ENCODE data around the gene C9orf152.
"Not testable (repeated sequence)": the region's sequence is repeated elsewhere in the genome, so short reads cannot be mapped to it uniquely, and the experiment has no call there.

The C9orf152 gene

DNA sequence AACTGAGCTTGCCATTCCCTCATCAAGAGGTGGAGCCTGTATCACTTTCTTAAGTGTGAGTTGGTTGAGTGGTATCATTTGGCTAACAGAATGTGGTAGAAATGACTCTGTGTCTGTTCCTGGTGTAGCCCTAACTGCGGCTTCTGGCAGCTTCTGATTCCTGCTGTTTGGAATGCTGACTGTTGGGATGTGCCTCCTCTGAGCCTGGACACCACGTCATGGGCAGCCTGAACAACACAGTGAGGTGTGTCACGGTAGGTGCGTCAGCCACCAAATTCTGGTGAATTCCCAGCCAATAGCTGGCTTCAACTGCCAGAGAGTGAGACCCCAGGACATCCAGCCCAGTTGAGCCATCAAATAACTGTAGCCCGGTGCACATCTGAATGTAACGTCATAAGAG, 6.1 kb upstream of the C9orf152 start:
- DNase-seq: no peak

DNA sequence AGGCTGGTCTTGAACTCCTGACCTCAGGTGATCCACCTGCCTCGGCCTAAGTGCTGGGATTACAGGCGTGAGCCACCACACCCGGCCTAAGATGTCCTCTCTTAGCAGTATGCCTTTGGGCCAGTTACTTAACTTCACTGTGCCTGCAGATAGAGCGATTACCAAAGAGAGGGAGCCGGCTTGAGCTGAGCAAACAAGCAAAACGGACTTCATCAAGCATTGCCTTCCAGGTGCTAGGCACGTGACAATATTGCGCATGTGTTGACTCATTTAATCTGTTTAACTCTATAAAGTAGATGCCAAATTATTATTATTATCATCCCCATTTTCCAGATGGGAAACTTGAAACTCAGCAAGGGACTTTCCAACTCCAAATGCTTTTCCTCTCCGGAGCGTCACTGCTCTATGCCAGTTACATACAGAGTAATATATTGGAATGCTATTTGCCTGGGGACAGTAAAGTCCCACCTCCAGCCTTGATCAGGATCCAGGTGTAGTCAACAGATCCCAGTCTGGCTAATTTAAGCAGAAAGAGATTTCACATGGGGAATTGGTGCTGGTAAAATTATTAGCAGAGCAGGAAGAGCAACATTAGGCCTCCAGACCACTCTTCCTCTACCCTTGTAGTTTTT, 5.6 kb upstream of the C9orf152 start:
- no peak for DNase-seq

DNA sequence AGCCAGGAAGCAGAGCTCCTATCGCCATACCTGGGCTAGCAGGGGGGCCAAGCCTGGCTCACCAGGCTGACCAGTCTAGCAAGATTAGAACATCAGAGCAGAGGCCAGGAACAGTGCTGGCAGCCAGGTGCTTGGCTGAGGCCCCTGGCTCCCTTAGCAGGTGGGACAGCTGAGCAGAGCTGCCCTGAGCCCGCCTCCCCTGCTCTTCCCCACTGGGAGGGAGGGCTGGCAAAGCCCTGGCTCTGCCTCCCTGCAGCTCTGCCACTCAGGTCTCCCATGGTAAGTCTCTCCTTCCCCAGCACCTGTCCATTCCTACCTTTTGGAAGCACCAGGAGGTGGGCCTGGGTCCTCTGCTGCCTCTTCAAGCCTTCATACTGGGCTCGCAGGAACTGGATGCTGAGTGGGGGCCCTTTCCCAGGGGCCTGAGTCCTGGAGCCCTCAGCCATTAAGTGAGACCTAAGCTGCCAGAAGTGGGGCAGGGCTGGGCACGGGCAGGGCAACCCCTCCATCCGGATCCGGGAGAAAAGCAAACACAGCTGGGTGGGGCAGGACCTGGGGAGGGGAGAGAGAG, 803 bp downstream of the C9orf152 start:
- peak; percentile 24 for DNase-seq

DNA sequence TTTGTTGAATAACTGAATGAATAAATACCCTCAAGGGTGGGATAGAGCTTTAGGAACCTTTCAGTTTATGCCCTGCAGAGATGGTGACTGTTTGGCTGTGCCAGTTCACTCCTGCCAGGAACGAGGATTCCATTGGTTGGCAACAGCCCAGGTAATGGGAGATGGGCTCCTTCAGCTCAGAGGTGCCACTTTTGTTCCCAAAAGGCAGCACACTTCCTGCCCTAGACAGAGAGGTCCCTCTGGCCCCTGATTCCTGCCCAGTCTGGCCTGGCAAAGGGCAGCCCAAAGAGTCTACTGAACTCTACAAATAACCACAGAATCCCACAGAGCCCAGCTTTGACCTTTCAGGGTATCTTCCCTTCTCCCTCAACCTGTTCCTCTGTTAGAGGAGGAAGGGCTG, 1.6 kb downstream of the C9orf152 start:
- no peak for DNase-seq

DNA sequence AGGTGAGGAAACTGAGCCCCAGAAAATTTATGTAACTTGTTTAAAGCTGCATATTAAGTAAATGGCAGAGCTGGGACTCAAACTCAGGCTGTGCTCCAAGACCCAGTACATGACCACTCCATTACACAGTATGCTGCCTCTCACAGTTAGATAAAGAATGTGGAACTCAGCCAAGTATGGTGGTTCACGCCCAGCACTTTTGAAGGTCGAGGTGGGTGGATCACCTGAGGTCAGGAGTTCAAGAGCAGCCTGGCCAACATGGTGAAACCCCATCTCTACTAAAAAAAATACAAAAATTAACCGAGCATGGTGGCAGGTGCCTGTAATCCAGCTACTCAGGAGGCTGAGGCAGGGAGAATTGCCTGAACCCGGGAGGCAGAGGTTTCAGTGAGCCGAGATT, 2.3 kb downstream of the C9orf152 start:
- not testable (repeated sequence) for DNase-seq

DNA sequence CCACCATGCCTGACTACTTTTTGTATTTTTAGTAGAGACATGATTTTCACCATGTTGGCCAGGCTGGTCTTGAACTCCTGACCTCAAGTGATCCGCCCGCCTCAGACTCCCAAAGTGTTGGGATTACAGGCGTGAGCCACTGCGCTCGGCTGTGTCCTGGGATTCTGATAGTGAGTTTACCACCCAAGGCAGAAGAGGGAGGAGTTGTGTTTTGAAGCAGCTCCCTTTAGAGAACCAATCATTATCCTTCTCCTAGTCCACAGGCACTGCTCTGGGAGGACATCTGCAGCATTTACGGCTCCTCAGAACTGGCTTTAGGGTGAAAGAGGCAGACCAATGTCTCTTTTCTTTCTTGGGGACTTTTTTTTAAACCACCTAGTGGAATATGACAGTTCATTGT, 5.7 kb downstream of the C9orf152 start:
- DNase-seq: no peak

DNA sequence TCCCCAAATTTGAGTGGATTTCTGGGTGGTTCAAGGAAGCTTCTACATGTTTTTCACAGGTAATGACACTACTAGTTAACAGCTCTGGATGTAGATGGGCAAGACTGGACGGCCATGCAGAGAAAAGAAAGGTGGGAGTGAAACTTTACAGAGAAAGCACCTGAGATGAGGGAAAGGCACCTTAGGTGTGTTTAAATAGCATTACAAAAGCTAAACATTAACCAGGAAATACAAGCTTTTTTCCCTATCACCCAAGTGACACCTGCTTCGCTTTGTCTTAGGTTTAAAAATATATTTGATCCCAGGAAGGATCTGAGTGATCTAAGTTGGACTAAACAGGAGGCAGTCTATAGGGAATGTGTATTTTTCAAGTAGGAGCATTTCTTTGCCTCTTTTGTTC, 8.3 kb downstream of the C9orf152 start:
- no peak for DNase-seq

DNA sequence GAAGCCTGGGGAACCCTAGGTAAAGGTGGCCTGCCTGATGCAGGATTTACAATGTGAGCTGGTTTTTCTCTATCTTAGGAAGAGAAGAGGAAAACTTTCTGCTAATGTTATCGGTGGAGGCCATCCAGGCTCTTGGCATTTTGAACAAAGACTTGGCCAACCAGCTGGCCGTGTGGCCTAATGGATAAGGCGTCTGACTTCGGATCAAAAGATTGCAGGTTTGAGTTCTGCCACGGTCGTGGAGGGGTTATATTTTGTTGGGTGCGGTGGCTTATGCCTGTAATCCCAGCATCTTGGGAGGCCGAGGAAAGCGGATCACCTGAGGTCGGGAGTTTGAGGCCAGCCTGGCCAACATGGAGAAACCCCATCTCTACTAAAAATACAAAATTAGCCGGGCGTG, 9.6 kb downstream of the C9orf152 start:
- no peak for DNase-seq

DNA sequence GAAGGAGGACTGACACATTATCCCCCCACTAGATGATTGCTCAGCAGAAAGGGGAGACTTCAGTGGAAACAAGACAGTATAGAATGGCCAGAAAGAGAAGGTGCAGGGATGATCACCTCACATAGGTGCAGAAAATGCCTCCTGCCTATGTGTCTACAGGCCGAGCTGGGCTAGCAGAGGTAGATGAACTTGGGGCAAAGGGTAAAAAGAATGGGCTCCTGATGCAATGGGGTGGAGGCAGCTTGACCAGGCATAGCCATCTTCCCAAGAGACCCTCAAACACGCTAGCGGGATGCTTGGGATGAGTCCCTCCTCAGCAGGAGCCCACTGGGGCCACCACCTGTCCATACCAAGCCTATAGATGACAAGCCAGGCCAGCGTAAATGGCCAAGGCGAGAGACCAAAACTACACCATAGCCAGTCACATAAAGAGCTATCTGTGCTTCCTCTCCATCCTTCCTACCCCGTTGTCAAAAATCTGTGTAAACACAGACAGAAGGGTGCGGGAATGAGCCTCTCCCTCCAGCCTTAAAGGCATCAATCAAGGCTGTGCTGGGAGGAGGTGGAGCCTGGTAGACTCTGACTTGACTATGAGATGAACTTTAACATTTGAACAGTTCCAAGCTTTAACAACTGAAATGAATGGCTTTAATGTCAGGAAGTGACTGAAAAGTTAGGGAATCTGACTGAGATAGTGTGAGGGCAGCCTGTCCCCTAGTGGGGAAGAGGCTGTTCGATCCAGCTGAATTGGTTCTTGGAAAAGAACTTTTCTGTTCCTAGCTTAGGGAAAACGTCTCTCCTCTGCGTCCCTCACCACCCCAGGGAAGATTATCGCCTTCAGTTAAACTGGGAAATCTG, 10.4 kb downstream of the C9orf152 start:
- no peak for DNase-seq

DNA sequence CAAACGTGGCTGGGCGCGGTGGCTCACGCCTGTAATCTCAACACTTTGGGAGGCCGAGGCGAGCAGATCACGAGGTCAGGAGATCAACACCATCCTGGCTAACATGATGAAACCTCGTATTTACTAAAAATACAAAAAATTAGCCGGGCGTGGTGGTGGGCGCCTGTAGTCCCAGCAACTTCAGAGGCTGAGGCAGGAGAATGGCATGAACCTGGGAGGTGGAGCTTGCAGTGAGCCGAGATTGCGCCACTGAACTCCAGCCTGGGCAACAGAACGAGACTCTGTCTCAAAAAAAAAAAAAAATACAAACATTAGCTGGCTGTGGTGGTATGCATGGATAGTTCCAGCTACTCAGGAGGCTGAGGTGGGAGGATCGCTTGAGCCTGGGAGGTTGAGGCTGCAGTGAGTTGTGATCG, 11.9 kb downstream of the C9orf152 start:
- not testable (repeated sequence) for DNase-seq

DNA sequence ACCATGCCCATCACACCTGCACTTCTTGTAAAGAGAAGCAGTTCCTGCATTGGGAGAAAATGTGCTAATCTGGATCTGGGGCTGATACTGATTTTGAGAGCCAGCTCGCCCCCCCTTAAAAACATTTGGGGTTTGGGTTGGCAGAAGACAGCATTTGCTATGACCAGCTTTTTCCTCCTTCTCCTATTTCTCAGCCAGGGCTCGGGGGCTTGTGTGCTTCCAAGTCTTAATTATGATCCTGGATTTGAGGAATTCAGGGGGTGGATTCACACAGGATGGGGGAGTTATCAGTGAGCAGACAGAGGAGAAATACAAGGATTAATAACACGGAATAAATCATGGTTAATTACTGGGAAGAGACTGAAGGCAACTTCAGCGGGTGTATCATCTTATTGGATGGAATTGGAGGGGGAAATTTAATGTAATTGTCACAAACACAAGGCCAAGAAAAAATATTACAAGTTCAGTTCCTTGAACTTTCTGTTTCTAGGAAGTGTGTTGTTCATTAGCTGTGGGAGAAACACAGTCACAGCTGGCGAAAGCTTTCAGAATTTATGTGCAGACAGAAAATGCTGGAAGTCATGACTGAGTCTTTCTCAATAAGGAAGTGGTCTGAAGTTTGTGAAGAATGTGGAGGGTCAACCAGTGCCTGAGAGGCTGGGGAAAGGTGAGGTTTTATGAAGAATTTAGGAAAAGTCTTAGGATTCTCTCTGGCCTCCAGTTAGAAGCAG, 15.3 kb downstream of the C9orf152 start:
- DNase-seq: no peak

DNA sequence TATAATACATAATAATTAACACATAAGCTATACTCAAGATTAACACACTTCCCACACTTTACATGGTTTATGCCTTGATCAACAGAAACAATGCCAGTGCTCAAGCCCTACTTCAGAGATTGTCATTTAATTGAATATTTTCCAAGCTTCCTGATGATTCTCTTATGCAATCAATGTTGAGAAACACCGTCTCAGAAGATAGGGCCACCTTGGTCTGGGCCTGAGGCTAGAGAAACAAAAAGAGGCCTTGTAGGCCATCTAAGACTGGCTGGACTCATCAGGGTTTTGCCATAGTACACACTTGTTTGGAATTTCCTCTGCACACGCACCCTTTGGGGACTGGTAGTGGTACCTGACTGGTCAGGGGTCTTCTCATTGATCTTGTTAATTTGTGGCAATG, 16.3 kb downstream of the C9orf152 start:
- no peak for DNase-seq

DNA sequence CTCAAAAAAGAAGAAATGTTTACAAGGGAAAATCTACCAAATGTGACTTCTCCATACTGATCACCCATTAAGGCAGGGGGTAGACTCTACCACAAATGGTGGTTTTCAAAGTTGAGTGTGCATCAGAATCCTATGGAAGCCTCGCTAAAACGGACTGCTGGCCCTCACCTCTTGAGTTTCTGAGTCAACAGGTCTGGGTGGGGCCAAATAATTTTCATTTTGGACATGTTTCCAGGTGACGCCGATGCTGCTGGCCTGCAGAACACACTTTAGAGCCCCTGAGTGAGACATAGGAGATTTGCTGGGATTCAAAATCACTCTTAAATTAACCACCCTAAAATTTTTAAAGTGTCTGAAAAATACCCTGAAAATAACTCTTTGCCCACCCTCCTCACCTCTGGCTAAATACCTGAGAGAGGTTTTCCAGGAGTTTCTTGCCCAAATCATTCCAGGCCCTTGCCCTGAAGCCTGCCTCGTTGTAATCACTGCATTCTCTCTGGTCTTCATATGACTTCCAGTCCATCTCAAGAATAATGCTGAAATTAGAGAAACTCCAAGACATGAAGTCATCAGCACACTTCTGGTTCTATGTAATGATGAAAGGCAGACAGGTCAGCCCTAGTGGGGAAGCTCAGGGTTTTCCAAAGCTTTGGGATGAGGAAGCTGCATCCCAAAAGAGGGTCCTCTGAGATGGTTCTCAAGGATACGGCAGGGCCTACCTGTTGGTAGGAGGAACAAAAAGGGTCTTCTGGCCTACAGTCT, 18.2 kb downstream of the C9orf152 start:
- DNase-seq: no peak

DNA sequence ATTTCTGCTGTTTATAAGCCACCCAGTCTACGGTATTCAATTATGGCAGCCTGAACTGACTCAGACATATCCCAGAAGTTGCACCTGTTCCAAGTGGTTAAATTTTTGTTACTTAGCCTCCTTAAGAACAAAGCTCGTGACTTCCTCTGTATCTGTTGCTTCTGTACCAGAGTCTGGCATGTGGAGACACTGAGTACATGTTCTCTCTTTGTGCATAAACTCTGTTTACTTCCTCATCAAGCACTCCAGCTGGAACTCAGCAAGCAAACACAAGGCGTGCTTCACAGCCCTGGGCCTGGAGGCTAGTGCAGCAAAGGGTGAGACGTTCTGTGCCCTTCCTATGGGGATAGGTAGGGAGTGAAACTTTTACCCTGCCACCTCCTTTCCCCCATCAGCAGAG, 19.0 kb downstream of the C9orf152 start:
- no peak for DNase-seq

DNA sequence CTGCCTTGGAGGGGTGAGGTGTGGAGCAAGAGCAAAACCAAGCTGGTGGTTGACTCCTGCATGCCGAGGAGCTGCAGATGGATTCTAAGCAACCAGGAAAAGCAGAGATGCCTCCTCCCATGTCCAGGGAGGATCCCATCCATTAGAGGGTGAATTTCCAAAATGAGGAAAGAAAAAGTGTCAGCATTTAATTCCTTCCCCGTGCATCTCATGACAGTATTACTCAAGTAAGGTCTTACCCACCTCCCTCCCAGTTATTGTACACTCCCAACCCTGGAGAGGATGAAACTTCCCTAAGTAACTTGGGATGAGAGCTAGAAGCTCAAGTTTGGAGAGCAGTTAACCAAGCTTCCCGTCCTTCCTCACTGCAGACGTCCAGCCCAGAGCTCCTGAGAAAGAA, 19.9 kb downstream of the C9orf152 start:
- no peak for DNase-seq

DNA sequence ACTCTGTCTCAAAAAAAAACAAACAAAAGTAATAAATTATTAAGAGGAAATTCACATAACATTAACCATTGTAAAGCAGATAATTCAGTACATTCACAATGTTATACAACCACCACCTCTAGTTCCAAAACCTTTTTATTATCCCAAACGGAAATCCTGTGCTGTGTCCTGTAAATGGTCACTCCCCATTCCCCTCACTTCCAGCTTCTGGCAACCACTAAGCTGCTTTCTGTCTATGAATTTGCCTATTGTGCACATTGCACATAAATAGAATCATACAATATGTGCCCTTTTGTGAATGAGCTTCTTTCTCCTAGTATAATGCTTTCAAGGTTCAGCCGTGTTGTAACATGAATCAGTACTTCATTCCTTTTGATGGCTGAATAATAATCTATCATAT, 20.8 kb downstream of the C9orf152 start:
- no peak for DNase-seq

DNA sequence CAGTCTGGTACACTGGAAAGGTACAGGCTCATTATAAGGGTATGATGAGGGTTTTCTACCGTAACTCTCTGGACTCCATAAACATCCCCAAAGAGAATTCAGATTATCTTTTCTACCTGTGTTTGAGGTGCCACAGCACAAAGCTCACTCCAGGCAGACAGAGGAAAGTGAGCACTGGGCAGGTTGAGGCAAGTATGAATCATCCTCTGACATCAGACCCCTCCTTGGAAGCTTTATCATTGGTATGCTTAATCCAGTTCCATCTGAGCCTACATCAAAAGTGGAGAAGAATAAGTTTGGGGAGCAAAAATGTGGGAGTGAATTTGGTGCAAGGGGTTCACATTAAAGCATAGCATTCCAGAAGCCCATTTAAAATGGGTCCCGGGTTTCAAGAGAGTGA, 21.7 kb downstream of the C9orf152 start:
- no peak for DNase-seq

DNA sequence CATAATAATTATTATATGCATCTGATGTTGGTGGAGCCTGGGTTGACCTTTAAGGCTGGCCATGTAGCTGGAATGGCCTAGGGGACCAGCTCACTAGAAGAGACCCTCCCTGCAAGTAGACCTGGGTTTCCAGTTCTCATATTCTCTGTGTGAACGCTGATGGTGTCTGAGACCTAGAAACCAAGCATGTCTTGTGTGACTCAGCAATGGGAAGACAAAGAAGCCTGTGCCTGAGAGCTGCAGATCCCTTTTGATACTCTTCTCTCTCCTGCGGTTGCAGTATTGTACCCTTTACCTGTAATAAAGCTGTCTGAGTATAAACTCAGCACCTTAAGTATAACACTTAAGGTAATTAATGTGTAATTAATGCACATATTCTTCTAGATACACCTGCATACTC, 22.2 kb downstream of the C9orf152 start:
- no peak for DNase-seq

DNA sequence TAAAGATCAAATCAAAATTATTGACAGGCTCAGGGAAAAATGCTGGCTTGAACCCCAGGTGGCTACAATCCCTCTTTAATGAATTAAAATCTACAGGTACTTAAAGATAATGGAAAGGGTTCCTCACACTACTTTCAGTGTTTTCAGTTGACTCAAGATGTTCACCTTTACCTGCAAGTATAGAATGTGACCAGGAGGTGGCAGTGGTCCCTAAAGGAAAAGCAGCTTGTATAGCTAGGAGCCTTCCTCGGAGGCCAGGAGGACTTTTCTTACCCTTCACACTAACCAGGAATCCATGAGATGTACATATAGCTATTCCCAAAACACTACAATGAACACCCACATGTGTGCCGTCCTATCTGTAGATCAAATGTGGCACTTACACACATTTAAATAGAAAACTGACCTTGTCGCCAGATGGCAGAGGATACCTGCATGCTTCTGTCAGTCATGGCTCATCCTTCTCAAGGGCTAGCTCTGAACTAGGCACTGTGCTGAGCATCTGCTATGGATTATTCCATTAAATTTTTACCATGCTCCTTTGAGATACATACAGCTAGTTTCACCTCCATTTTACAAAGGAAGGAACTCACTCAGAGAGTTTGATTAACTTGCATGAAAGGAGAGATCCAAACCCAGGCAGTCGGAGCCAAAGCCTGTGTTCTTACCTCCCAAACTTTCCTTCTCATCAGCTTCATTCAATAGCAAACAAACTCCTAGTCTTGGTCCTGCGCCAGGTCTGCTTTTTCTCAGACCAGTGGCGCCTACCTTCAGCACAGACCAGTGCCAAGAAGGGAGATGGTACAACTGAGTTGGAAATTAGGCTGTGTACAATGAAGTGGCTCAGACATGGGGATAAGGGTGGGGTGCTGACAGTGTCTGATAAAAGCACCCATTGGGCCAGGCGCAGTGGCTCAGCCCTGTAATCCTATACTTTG, 24.5 kb downstream of the C9orf152 start:
- peak; percentile 51 for DNase-seq

DNA sequence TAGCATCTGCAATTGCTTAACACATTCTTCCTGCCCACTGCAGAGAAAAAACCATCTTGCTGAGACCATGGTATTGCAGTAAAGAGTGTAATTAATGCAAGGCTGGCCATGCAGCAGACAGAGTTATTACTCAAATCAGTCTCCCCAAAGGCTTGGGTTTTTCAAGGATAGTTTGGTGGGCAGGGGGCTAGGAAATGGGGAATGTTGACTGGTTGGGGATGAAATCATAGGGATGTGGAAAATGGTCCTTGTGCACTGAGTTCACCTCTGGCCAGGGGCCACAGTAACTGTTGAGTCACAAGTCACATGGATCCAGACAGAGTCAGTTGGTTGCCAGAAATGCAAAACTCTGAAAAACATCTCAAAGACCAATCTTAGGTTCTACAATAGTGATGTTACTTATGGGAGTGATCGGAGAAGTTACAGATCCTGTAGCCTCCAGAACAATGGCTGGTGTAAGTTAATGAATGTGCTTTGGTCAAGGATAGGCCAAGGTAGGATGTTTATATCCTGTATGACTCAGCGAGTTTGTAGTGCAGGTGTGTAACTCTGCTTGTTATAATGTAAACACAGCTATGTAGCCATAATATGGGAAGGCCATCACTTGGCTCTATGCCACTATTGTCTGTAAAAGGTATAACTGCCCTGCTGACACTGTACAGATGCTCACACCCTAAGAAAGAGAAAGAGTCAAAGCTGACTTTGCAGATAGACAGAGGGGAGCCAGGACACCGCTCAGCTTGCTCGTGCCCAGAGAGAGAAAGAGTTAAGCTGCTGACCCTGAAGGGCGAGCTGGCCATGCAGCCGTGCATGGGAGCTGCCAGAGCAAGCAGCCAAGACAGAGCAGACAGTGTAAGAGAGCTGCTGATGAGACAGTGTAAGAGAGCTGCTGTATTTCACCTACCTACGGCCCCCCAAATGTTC, 27.2 kb downstream of the C9orf152 start:
- DNase-seq: no peak

DNA sequence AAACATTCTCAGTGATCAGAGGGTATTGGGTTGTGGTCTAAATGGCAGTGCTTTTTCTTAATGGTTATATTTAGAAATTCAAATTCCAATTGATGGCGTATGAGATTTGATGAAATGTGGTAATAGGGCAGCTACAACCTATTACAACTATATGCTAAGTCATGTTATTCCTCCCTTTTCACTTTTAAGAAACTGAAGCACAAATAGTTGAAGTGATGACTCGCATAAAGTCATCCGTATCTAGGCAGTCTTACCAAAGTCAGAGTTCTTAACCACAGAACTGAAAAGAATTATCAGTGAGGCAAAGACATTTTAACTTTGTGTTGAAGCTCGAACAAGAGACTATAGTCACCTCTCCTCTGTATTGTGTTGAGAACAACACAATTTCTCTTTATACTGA, 28.2 kb downstream of the C9orf152 start:
- no peak for DNase-seq
